Fibroblast of gingiva (primary cell): Measurements from ENCODE around the gene GRHL3.
"Not testable (repeated sequence)": the region's sequence is repeated elsewhere in the genome, so short reads cannot be mapped to it uniquely, and the experiment has no call there.

Experiments
- DNase-seq: peaks from one replicate; pipeline ENCODE4 v3.0.0-alpha.2; 2011; ENCODE audit warnings: low read depth

The GRHL3 gene

DNA sequence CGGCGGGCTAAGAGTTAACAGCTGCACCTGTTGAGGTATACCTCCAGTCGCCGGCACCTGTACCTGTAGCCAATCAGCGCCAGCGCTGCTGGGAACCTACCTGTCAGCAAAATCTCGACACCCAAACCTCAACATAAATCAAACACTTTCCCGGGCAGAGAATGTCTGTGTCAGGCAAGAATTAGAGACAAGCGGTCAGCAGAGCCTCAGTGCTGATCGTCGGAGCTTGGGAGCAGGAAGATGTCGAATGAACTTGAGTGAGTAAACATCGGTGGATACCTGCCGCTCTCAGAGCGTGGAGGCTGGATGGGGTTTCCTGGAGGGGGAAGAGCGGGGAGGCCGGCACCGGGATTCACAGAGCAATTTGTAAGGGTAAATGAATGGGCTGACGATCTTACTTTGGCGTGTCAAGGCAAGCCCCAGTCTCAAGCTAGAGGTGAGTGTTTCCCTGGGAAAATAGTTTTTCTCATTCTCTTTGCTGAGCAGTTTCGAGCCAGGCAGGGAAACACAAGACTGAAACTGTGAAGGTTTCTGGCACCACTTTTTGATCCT lies at the start of gene GRHL3:
Gene GRHL3 (plus strand): TSS at position 46 of the 552 bp plus-strand sequence. CDS start 195 bp downstream, at position 241.
- no peak for DNase-seq

DNA sequence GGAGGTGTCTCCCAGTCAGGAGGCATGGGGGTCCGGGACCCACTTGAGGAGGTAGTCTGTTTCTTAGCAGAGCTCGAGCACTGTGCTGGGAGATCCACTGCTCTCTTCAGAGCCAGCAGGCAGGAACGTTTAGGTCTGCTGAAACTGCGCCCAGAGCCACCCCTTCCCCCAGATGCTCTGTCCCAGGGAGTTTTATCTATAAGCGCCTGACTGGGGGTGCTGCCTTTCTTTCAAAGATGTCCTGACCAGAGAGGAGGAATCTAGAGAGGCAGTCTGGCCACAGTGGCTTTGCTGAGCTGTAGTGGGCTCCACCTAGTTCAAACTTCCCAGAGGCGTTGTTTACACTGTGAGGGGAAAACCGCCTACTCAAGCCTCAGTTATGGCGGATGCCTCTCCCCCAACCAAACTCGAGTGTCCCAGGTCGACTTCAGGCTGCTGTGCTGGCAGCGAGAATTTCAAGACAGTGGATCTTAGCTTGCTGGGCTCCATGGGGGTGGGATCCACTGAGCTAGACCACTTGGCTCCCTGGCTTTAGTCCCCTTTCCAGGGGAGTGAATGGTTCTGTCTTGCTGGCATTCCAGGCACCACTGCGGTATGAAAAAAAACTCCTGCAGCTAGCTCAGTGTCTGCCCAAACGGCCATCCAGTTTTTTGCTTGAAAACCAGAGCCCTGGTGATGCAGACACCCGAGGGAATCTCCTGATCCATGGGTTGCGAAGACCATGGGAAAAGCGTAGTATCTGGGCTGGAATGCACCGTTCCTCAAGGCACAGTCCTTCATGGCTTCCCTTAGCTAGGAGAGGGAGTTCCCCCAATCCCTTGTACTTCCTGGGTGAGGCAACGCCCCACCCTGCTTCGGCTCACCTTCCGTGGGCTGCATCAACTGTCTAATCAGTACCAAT lies 44.7 kb upstream of the GRHL3 start:
- not testable (repeated sequence) for DNase-seq

DNA sequence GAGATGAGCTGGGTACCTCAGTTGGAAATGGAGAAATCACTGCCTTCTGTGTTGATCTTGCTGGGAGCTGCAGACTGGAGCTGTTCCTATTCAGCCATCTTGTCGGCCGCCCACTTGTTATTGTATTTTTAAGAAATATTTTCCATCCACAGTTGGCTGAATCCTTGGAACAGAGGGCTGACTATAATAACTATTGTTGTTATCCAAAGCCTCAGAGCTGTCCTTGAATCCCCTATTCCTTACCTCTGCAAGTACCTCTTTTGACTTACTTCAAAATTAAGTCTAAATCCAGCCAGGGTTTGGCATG lies 44.1 kb upstream of the GRHL3 start:
- no peak for DNase-seq

DNA sequence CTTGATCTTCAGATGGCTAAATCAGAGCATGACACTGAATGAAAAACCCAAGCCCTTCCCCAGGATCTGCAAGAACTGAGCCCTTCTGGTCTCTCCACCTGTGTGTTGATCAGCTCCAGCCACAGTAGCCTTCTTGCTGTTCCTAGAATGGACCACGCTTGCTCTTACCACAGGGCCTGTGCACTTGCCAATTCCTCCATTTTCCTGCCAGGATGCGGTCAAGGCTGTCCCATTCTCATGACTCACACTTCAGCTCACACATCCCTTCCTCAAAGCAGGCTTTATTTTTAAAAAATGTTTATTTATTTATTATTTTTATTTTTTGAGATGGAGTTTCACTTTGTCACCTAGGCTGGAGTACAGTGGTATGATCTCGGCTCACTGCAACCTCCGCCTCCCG lies 43.6 kb upstream of the GRHL3 start:
- peak; percentile 22 for DNase-seq

DNA sequence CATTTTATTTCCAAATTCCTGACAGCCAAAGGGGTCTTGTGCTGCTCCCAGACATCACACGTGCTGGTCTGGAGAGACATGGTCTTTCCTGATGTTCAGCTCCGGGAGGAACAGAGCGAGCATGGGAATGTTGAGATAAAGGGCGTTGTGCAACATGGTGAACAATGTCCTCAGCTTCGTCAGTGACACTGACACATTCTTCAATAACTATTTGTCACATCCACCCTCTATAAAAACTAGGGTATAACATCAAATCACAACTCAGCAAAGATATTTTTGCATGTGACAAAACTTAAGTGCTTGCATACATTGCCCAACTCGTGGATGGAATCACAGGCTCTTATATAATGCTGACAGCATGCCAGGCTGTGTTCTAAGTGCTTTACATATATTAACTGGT lies 42.4 kb upstream of the GRHL3 start:
- no peak for DNase-seq

DNA sequence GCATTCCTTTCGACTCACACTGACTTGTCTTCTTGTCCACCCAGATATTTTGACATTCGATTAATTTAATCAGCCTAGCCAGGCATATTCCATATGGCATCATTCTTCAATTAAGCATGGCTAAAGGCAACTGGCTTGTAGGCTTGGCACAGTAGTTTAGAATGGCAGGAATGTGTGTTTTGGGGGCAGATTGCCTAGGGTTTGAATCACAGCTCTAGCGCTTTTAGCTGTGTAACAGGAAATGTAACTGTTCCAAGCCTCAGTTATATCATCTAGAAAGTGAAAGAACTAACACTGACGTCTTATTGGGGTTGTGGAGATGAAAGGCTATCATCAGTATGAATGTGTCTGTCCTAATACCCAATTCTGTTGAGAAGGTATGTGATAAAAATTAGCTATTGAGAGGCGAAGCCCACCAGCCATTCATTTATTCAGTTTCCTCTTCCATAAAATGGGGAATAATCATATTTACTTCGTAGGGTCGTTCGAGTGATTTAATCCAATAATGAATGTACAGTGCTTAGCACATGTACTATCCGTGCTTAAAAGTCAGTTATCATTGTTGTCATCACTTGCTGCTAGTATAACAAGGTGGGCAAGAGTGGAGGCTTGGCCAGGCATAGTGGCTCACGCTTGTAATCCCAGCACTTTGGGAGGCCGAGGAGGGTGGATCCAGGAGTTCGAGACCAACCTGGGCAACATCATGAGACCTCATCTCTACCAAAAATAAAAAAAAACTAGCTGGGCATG lies 41.6 kb upstream of the GRHL3 start:
- DNase-seq, result peak; percentile 87

DNA sequence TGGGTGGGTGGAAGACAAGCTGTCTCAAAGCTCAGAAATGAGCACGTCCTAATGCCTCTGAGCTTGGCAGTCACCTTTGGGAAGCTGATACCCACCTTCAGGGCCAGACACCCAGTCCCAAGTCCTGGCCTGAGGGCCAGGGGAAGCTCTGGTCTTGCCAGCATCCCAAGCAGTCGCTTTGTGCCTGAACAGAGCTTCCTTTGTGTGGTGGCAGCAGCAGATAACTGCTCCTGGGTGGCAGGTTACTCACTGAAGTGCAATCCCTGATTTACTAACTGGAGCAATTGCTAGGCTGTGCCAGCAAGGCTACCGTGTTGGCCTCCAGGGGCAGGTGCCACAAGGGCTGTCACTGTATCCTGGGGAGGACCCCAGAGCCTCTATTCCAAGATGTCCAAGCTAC lies 40.4 kb upstream of the GRHL3 start:
- no peak for DNase-seq

DNA sequence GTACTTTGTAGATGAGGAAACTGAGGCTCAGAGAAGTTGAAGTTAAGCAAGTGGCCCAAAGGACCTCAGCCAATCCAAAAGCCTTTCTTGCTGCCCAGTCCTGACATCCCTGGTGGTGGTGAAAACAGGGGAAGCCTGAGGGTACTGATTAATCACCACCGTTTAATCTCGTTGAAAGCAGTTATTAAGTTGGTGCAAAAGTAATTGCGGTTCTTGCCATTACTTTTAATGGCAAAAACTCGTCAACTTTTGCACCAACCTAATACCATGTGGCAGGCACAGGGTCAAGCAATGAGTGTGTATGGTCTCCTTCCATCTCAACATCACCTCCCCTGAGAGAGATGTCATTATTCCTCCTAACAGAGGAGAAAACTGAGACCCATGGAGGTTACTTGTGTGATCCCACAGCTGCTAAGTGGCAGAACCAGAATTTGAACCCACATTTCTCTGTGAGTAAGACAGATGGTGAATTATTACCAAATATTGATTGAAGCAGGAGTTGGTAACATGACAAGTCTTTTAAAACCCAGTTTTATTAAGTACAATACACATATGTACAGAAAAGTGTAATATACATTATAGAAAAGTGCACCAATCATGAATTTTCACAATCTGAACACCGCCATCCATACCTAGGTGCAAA lies 39.4 kb upstream of the GRHL3 start:
- no peak for DNase-seq

DNA sequence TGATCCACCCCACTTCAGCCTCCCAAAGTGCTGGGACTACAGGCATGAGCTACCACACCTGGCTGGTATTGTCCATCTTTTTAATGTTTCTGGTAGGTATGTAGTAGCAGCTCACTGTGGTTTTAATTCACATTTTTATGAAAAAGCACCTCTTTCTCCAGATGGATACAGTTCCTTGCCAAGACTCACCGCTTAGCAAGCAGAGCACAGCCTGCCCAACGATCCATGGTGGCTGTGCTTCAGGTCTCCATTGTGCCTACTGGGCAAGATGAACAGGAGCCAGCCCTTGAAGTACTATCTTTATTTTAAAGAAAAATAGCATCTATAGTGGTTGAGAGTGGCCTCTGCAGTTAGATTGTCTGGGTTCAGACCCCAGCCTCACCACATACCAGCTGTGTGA lies 37.6 kb upstream of the GRHL3 start:
- DNase-seq, result no peak

DNA sequence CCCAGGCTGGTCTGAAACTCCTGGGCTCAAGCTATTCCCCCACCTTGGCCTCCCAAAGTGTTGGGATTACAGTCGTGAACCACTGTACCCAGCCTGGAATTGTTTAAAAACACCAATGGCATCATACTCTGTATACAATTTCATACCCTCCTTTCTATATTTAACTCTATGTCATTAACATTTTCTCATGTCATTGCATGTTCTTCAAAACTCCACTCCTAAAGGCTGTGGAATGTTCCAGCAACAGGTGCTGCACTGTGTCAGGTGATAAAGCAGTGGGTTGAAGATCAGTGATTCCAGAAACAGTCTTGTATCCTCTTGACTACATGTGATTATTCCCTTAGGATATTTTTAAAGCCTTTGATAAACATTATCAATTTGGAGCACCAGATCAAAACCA lies 36.7 kb upstream of the GRHL3 start:
- no peak for DNase-seq

DNA sequence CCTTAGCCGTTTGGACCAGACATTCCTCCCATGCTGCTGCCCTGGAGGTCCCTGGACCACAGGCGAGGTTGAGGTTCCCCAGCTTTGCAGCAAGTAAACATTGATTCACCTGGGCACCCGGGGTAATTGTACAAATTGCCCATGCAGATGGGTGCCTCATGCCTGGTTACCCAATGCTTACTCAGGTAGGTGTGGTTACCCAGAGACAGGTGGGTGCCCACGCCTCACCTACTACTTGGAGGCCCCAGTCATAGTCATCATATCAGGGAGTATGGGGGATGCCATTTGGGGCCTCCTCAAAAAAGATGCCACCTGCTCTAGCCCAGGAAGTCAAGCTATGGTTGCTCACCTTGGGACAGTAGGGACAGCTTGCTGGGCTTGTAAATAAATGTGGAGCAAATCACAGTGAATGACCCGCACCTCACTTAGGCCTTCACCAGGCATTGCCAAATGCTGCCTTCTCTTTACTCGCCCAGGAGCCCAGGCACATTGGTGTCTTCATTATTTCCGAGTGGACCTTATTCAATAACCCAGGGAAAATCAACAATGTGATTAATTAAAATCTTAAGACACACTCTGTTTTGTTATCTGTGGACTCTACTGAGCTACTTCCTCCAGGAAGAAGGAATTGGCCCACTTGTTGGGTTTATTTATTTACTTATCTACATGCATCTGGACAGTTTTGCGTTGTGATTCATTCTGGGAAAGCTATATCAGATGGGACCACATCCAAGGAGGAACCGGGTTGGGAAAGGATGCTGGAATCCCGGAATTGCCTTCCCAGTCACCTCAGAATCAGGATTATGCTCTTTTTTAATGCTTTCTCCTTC lies 35.6 kb upstream of the GRHL3 start:
- DNase-seq, result peak; percentile 32

DNA sequence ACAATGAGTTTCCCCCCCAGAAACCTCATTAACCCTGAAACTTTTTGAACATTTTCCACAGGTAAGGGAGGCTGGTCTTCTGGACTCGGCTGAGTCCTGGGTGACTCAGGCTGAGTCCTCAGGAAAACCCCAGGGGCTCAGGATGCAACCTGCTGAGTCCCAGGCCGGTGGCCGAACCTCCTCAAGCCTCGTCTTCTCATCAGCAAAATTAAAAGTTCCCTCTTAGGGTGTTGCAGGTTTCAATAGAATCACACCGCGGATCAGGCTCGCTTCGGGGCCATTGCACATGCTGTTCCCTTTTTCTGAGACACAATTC lies 35.0 kb upstream of the GRHL3 start:
- DNase-seq, result no peak

DNA sequence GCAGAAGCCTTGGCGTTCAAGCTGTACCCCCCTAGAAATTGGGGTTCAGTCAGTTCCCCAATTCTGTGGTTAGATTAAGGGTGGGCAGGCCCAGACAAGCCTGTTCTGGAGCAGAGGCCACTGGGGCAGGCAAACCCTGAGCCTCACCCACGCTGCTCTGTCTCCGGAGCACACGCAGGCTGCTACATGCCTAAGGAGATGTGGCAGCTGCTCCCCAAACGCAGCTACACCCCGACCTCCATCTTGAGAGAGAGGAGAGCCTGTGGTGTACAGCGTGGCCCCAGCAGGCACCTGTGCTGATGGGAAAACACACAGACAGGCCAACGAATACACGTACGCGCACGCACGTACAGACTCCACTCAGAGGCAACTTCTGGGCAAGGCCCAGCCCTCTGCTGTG lies 33.9 kb upstream of the GRHL3 start:
- no peak for DNase-seq

DNA sequence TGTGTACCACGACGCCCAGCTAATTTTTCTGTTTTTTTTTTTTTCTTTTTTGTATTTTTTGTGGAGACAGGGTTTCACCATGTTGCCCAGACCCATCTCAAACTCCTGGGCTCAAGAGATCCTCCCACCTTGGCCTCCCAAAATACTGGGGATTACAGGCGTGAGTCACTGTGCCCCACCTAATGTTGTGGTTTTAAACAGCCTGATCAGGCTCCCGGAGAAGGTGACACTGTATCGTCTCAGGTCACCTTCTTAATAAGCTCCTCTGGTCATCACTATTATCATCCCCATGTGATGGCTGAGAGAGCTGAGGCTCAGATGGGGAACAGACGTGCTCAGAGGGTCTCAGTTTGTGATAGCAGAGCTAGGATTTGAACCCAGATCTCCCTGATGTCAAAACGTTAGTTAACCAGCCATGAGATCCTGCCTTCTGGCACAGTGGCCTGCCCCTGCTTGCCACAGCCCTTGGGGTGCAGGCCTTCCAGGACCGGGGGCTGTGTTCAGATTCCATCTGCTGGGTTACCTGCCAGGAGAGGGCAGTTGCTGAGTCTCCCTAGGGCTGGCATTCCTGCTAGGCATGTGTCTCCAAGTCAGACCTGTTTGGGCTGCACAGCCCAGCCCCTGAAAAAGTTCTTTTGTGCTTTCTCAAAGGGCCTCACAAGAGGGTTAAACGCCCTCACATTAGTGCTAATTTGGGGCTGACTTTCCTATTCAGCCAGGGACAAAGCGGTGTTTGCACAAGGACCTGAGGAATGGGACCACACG lies 32.7 kb upstream of the GRHL3 start:
- no peak for DNase-seq

DNA sequence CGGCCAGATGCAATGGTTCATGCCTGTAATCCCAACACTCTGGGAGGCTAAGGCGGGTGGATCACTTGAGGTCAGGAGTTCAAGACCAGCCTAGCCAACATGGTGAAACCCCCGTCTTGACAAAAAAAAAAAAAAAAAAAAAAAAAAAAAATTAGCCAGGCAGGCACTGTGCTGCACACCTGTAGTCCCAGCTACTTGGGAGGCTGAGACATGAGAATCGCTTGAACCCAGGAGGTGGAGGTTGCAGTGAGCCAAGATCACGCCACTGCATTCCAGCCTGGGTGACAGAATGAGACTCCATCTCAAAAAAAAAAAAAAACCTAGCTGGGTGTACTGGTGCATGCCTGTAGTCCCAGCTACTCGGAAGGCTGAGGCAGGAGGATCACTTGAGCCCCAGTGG lies 31.4 kb upstream of the GRHL3 start:
- not testable (repeated sequence) for DNase-seq

DNA sequence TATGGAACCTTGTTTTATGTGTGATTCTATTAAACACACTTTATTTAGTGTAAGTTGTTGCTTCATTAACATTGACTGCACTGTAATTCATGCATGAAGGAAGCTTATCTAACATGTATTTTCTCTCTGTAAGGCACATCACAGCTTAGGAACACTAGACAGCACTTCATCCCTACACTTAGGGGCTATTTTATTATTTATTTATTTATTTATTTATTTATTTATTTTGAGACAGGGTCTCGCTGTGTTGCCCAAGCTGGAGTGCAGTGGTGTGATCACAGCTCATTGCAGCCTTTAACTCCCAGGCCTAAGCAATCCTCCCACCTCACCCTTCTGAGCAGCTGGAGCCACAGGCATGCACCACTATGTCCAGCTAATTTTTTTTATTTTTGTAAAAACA lies 30.7 kb upstream of the GRHL3 start:
- no peak for DNase-seq

DNA sequence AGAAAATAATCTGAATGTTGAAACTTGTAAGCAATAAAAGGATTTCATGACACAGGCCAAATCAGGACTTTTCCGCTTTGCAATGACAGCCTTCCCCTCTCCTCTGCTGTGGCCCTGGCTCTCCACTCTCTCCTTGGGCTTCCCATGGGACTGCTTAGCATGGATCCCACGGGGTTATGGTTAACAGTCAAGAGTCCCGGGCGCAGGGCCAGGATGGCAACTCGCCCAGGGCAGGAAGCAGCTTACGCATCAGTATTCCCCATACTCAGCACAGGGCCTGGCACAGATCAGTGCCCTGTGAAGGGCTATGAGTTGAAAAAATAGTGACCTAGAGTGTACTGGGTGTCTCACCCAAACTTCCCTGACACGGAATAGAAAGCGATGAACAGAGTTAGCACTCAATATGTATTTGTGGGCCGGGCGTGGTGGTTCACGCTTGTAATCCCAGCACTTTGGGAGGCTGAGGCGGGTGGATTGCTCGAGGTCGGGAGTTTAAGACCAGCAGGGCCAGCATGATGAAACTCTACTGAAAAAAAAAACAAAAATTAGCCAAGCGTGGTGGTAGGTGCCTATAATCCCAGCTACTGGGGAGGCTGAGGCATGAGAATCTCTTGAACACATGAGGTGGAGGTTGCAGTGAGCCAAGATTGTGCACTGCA lies 29.1 kb upstream of the GRHL3 start:
- DNase-seq, result peak; percentile 100

DNA sequence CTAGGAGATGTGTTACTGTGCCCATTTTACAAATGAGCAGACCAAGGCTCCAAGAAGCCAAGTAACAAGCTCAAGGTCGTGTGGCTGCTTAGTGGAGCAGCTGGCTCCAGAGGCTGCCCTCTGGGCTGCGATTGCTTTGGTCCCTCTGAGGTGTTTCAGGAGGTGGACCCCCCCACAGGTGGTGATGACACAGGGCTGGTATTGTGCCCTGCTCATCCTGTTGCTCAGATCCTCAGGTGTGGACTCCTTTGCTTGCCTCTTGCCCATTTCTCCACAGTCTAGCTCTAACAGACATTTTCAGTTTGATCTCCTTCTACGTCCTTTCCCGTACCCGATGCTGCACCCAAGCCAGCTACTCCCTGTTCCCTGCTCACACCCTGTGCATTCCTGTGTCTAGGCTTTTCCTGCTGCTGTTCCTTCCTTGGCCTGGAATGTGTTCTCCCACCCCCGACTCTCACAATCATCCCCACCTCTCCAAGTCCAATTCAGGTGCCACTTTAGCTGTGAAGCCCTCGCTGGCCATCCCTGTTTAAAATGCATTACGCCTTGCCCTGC lies 28.1 kb upstream of the GRHL3 start:
- DNase-seq, result no peak

DNA sequence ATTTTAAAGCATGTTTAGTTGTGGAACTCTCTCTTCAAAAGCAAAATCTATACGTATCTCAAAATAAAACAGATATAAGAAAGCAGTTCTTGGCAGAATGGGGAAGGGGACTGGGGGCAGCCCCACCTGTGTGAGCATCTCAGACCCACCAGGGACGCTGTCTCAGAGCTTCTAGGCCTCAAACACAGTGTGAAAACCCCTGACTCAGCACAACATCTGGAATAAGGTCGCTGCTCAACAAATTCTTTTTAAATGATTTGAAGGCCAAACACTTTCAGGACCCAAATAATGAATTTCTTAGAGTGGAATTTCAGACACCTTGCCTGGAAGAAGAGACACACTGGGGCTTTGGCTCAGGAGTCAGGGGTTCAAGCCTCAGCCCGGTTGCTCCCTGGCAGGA lies 27.1 kb upstream of the GRHL3 start:
- no peak for DNase-seq

DNA sequence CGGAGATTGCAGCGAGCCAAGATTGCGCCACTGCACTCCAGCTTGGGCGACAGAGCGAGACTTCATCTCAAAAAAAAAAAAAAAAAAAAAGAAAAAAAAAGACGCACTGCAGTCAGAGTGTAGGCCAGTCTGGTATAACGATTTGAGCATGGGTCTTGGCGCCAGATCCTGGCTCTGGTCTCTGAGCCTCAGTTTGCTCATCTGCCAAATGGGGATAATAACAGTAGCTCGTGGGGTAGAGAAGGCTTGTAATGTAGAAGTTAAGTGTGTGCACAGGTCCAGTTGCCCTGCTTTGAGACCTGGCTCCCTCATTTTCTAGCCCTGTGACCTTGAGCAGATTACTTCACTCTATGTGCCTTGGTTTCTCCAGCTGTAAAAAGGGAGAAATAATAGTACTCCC lies 26.3 kb upstream of the GRHL3 start:
- DNase-seq, result no peak
